ENCODE data around the gene MED8.

DNA sequence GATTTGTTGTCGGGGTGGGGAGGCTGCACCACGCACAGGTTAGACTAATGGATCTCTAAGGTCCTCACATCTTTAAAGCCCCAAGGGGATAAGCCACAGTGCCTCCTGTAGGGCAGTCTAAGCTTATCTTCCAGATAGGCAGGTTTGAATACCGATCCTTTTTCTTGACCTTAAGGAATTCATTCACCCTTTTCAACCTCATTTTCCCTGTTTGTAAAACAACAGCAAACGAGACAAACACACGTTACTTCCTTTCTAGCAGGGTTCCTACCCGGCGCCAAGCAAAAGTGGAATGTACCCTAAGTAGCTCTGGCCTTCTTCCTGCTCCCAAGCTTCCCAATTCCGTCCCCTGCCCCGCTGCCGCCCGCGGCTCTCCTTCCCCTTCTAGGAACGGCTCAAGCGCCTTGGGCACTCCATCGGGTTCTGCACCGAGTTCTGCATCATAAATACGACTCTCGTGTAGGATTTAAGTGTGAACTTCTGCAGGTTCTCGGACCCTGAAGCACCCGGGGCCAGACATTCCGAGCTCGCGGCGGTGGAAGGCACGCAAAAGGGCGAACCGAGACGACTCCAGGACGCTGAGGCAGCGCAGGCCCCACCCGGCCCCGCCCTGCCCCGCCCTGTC, 31.4 kb downstream of the MED8 start:
- TF ChIP-seq, protein P1, sequence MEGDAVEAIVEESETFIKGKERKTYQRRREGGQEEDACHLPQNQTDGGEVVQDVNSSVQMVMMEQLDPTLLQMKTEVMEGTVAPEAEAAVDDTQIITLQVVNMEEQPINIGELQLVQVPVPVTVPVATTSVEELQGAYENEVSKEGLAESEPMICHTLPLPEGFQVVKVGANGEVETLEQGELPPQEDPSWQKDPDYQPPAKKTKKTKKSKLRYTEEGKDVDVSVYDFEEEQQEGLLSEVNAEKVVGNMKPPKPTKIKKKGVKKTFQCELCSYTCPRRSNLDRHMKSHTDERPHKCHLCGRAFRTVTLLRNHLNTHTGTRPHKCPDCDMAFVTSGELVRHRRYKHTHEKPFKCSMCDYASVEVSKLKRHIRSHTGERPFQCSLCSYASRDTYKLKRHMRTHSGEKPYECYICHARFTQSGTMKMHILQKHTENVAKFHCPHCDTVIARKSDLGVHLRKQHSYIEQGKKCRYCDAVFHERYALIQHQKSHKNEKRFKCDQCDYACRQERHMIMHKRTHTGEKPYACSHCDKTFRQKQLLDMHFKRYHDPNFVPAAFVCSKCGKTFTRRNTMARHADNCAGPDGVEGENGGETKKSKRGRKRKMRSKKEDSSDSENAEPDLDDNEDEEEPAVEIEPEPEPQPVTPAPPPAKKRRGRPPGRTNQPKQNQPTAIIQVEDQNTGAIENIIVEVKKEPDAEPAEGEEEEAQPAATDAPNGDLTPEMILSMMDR (conservative IDR thresholded peaks at IDR 0.05; ENCODE audit: low read depth, low read length): peak; percentile 55; the same call in 1 of the 2 replicates
- TF ChIP-seq EZH2 (IDR thresholded peaks at IDR 0.05; ENCODE audit: borderline replicate concordance, low read depth, low read length, poor library complexity, severe bottlenecking): no peak

Measured in A673 (cell line).